HG03342 (cell line): ENCODE data around the gene EVI5.
A peak's percentile ranks its signal among the peaks of the same experiment; 100 is the strongest.
"Not testable (repeated sequence)": the region's sequence is repeated elsewhere in the genome, so short reads cannot be mapped to it uniquely, and the experiment has no call there.

ENCODE experiments used
- ATAC-seq: cut with Tn5 transposase; IDR thresholded peaks from one replicate; pipeline ENCODE4 v1.9.1; 2021; ENCODE audit warnings: mild to moderate bottlenecking, moderate library complexity; ENCODE audit not compliant: unreplicated experiment

The EVI5 gene

GRCh38 chr1:92583821-92584760 lies 200.8 kb downstream of the EVI5 start:
- ATAC-seq = peak; percentile 88

GRCh38 chr1:92577261-92577895 lies 207.5 kb downstream of the EVI5 start:
- ATAC-seq = no peak

GRCh38 chr1:92575123-92575522 lies 209.8 kb downstream of the EVI5 start:
- ATAC-seq = no peak

GRCh38 chr1:92572520-92572919 lies 212.4 kb downstream of the EVI5 start:
- no peak for ATAC-seq

GRCh38 chr1:92571578-92571977 lies 213.3 kb downstream of the EVI5 start:
- ATAC-seq = no peak

- ATAC-seq = no peak
Observed at GRCh38 chr1:92567211-92567868, 217.6 kb downstream of the EVI5 start.

GRCh38 chr1:92563457-92564216 lies 221.3 kb downstream of the EVI5 start:
- ATAC-seq = peak; percentile 98

GRCh38 chr1:92556350-92556749 lies 228.6 kb downstream of the EVI5 start:
- ATAC-seq = no peak

- no peak for ATAC-seq
Observed at GRCh38 chr1:92554216-92554615, 230.7 kb downstream of the EVI5 start.

GRCh38 chr1:92551916-92552315 lies 233.0 kb downstream of the EVI5 start:
- ATAC-seq = no peak

GRCh38 chr1:92544756-92545165 lies 240.1 kb downstream of the EVI5 start:
- no peak for ATAC-seq

GRCh38 chr1:92543131-92544055 lies 241.5 kb downstream of the EVI5 start:
- no peak for ATAC-seq

GRCh38 chr1:92538413-92539061 lies 246.4 kb downstream of the EVI5 start:
- ATAC-seq = peak; percentile 43

GRCh38 chr1:92538048-92538412 lies 246.9 kb downstream of the EVI5 start:
- ATAC-seq = peak; percentile 70

GRCh38 chr1:92536980-92537884 lies 247.7 kb downstream of the EVI5 start:
- peak; percentile 70 for ATAC-seq

- no peak for ATAC-seq
Observed at GRCh38 chr1:92536211-92536979, 248.5 kb downstream of the EVI5 start.

- ATAC-seq = not testable (repeated sequence)
Observed at GRCh38 chr1:92532371-92532770, 252.5 kb downstream of the EVI5 start.

GRCh38 chr1:92531939-92532338 lies 253.0 kb downstream of the EVI5 start:
- ATAC-seq = not testable (repeated sequence)
